ENCODE measurements around the gene ECHDC3. TPM values are rescaled to one million over a fixed set of nuclear protein-coding genes. Genes with fewer than 3 reads are reported as not detected.

ECHDC3 gene
- total and polyA plus RNA-seq, 2 of the 13 experiments (the other 11 are each of a cell fraction or from before 2014, with no cell fraction given) = not detected

DNA sequence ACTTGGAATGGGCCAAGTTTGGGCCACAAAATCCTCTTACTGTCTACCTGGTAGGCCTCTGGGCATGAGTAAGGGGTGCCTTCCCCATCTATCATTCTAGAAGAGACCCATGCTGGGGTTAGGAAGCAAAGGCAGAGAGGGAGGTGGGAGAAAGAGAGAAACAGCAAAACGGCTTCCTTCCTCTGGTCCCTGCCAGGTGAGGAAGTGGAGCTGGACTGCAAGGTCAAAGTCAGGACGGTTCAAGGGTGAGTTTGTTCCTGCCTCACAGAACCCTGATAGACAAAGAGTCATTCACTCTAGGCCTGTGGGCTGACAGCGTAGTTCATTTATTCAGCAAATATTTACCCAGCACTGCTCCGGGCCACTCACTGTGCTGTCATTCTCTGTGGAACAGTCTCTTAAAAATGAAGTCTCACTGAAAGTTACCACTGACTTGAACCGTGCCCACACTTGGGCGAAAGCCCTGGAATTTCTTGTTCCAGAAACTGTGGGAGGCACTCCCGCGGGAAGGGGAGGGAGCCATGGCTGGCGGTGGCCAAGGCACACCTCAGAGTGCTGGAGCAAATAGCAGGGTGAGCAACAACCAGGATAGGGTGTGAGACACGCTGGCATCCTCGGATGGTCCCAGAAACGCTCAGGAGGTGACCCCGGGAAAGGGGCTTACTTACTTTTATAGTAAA lies 26.2 kb upstream of the ECHDC3 start (continued):
- TF ChIP-seq, protein P1, sequence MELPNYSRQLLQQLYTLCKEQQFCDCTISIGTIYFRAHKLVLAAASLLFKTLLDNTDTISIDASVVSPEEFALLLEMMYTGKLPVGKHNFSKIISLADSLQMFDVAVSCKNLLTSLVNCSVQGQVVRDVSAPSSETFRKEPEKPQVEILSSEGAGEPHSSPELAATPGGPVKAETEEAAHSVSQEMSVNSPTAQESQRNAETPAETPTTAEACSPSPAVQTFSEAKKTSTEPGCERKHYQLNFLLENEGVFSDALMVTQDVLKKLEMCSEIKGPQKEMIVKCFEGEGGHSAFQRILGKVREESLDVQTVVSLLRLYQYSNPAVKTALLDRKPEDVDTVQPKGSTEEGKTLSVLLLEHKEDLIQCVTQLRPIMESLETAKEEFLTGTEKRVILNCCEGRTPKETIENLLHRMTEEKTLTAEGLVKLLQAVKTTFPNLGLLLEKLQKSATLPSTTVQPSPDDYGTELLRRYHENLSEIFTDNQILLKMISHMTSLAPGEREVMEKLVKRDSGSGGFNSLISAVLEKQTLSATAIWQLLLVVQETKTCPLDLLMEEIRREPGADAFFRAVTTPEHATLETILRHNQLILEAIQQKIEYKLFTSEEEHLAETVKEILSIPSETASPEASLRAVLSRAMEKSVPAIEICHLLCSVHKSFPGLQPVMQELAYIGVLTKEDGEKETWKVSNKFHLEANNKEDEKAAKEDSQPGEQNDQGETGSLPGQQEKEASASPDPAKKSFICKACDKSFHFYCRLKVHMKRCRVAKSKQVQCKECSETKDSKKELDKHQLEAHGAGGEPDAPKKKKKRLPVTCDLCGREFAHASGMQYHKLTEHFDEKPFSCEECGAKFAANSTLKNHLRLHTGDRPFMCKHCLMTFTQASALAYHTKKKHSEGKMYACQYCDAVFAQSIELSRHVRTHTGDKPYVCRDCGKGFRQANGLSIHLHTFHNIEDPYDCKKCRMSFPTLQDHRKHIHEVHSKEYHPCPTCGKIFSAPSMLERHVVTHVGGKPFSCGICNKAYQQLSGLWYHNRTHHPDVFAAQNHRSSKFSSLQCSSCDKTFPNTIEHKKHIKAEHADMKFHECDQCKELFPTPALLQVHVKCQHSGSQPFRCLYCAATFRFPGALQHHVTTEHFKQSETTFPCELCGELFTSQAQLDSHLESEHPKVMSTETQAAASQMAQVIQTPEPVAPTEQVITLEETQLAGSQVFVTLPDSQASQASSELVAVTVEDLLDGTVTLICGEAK (IDR thresholded peaks at IDR 0.05) = no peak
- TF ChIP-seq, protein P1 (CRISPR knock-in tag; IDR thresholded peaks at IDR 0.05) = no peak; the same call in none of the 2 replicates
- TF ChIP-seq THAP11 (CRISPR knock-in tag; IDR thresholded peaks at IDR 0.05) (peak; percentile 60), IRX3 (CRISPR knock-in tag; IDR thresholded peaks at IDR 0.05; ENCODE audit: borderline replicate concordance, low read depth) (no peak), ZNF138 (CRISPR knock-in tag; IDR thresholded peaks at IDR 0.05; ENCODE audit: low read depth) (no peak), GPN1 (CRISPR knock-in tag; IDR thresholded peaks at IDR 0.05; ENCODE audit: borderline replicate concordance) (no peak), MAFG (CRISPR knock-in tag; IDR thresholded peaks at IDR 0.05) (no peak), MIER2 (CRISPR knock-in tag; IDR thresholded peaks at IDR 0.05) (no peak), GABPA (IDR thresholded peaks at IDR 0.05; ENCODE audit: low read depth, low read length) (no peak), GABPA (CRISPR knock-in tag; IDR thresholded peaks at IDR 0.05; ENCODE audit: low read depth) (peak; percentile 51), MEIS2 (CRISPR knock-in tag; IDR thresholded peaks at IDR 0.05) (peak; percentile 95)
- TF ChIP-seq, protein P2, sequence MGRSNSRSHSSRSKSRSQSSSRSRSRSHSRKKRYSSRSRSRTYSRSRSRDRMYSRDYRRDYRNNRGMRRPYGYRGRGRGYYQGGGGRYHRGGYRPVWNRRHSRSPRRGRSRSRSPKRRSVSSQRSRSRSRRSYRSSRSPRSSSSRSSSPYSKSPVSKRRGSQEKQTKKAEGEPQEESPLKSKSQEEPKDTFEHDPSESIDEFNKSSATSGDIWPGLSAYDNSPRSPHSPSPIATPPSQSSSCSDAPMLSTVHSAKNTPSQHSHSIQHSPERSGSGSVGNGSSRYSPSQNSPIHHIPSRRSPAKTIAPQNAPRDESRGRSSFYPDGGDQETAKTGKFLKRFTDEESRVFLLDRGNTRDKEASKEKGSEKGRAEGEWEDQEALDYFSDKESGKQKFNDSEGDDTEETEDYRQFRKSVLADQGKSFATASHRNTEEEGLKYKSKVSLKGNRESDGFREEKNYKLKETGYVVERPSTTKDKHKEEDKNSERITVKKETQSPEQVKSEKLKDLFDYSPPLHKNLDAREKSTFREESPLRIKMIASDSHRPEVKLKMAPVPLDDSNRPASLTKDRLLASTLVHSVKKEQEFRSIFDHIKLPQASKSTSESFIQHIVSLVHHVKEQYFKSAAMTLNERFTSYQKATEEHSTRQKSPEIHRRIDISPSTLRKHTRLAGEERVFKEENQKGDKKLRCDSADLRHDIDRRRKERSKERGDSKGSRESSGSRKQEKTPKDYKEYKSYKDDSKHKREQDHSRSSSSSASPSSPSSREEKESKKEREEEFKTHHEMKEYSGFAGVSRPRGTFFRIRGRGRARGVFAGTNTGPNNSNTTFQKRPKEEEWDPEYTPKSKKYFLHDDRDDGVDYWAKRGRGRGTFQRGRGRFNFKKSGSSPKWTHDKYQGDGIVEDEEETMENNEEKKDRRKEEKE (IDR thresholded peaks at IDR 0.05) = no peak
- TF ChIP-seq, protein P3, sequence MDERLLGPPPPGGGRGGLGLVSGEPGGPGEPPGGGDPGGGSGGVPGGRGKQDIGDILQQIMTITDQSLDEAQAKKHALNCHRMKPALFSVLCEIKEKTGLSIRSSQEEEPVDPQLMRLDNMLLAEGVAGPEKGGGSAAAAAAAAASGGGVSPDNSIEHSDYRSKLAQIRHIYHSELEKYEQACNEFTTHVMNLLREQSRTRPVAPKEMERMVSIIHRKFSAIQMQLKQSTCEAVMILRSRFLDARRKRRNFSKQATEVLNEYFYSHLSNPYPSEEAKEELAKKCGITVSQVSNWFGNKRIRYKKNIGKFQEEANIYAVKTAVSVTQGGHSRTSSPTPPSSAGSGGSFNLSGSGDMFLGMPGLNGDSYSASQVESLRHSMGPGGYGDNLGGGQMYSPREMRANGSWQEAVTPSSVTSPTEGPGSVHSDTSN (CRISPR knock-in tag; IDR thresholded peaks at IDR 0.05) = no peak

Data from HepG2 (cell line).